Fibroblast of skin of abdomen (primary cell): ENCODE results near the gene SPRR2E. TPM values are rescaled to one million over a fixed set of nuclear protein-coding genes. Genes with fewer than 3 reads are reported as not detected.
"Not testable (repeated sequence)": the region's sequence is repeated elsewhere in the genome, so short reads cannot be mapped to it uniquely, and the experiment has no call there.

ENCODE experiments used
- DNase-seq: peaks from one replicate; pipeline ENCODE4 v3.0.0-alpha.2; 2013
- polyA plus RNA-seq, 2 experiments: library from polyadenylated mRNA; unstranded; fragments of 120-200 nt; gene quantifications; one replicate each; pipeline ENCODE4 v1.2.1, GENCODE V29; 2013; ENCODE audit not compliant: insufficient read length in 2 of 2

The SPRR2E gene
- polyA plus RNA-seq (2013, experiment 1 of 2; ENCODE audit: insufficient read length): not detected
- not detected for polyA plus RNA-seq (2013, experiment 2 of 2; ENCODE audit: insufficient read length)

DNA sequence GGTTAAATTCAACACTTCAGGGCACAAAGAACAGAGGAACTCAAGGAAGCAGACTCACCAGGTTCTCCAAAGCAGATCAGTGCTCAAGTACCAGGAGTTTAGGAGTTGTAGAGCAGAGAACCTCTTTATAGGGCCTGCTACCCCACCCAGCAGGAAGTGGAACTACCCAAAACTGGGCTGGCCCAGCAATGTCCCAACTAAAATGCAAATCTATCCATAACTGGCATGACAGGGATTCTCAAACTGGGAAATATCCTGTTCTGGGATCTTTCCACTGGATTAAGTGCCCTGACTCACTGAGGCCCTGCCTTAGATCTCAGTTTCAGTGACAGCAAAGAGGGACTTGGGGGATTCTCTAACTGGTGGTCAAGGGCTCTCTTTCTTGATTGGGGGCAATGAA lies at the start of gene SPRR2E:
Gene SPRR2E, minus strand, starts transcription at position 101 of the 400 bp plus-strand sequence. CDS start 775 bp downstream, outside the sequence.
- DNase-seq: no peak

DNA sequence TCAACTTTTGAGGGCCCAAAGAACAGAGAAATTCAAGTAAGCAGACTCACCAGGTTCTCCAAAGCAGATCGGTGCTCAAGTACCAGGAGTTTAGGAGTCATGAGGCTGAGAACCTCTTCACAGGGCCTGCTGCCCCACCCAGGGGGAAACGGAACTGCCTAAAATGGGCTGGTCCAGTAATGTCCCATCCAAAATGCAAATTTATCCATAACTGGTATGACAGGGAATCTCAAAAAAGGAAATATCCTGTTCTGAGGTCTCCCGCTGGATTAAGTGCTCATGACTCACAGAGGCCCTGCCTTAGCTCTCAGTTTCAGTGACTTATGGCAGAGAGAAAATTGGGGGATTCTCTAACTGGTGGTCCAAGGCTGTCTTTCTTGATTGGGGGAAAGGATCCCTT lies 47.1 kb upstream of the SPRR2E start:
- no peak for DNase-seq

- DNase-seq: no peak
Measured at GRCh38 chr1:153140484-153140883, 46.2 kb upstream of the SPRR2E start.

DNA sequence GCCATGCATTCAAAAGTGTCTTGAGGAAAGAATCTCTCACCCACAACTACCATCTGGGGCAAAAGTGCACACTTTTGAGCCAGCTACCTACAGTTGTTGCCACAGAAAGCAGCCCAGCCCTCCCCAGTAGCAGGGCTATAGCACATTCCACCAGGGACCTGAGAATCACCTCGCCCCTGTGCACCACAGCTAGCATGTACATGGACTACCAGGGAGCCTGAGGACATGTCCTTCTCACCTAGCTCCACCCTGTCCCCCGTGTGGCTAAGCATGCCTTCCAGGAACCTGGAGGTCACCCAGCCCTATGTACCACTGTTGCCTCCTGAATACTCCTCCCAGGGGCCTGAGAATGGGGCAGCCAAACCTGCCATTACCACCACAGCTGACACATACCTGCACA lies 39.4 kb upstream of the SPRR2E start:
- no peak for DNase-seq

DNA sequence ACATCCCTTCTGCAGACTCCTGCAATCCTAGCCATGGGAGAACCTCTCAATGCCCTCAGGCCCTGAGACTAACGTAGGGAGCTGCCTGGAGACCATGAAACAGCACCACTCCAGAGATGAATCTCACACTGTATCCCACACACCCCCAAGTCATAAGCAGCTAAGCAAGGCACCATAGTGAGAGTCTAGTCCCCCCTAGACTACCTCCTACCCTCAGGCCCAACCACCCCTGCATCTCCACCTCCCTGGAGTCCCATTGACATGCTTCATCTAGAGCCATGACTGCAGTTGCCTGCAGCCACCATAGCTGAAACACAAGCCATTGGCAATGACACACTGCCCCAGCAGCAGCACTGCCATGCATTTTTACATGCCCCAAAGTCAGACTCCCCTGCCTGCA lies 38.9 kb upstream of the SPRR2E start:
- no peak for DNase-seq

DNA sequence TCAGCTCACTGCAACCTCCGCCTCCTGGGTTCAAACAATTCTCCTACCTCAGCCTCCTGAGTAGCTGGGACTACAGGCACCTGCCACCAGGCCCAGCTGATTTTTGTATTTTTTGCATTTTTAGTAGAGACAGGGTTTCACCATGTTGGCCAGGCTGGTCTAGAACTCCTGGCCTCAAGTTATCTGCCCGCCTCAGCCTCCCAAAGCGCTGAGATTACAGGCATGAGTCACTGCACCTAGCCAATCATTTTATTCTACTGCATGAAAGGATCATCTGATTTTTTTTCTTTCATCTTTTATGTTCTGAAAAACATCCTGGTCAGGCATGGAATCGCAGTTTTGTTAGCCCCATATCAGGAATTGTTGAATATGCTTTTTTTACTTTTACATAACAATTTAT lies 34.4 kb upstream of the SPRR2E start:
- DNase-seq: not testable (repeated sequence)

GRCh38 chr1:153127296-153127695 lies 33.0 kb upstream of the SPRR2E start:
- DNase-seq: no peak

GRCh38 chr1:153125536-153125935 lies 31.2 kb upstream of the SPRR2E start:
- no peak for DNase-seq

DNA sequence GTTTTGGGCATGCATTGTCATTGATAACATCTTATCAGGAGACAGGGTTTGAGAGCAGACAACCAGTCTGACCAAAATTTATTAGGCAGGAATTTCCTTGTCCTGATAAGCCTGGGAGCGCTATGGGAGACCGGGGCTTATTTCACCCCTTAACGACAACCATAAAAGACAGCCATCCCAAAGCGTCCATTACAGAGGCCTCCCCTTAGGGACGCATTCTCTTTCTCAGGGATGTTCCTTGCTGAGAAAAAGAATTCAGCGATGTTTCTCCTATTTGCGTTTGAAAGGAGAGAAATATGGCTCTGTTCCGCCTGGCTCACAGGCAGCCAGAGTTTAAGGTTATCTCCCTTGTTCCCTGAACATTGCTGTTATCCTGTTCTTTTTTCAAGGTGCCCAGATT lies 29.5 kb upstream of the SPRR2E start:
- DNase-seq: not testable (repeated sequence)

DNA sequence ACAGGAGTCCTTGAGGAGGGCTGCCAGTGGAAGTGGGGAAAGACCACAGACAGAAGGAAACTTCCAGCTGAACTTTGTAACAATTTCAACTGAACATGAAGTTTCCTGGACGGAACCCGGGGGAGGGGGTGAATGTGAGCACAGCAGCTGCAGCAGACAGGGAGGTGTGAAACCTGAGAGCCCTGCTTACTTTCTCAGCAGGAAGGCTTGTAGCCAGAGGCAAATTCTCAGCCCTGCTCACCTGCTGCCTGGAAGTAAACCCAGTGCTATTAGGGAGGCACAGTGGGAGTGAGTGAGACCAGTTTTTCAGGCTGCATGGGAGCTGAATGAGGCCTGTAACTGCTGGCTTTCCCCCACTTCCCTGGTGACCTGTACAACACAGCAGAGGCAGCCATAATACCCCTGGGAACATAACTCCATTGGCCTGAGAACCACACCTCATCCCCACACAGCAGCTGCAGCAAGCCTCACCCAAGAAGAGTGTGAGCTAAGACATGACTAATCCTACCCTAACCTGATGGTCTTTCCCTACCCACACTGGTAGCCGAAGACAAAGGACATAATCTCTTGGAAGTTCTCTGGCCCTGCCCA lies 28.6 kb upstream of the SPRR2E start:
- no peak for DNase-seq

- DNase-seq: no peak
Measured at GRCh38 chr1:153120945-153121344, 26.6 kb upstream of the SPRR2E start.

GRCh38 chr1:153119491-153119971 lies 25.2 kb upstream of the SPRR2E start:
- no peak for DNase-seq

GRCh38 chr1:153115264-153115663 lies 20.9 kb upstream of the SPRR2E start:
- DNase-seq: not testable (repeated sequence)

GRCh38 chr1:153113416-153113815 lies 19.1 kb upstream of the SPRR2E start, which contains the start of gene SPRR2F:
Gene SPRR2F (minus strand): TSS chr1:153113516. CDS start chr1:153112733, 783 bp downstream.
- no peak for DNase-seq

DNA sequence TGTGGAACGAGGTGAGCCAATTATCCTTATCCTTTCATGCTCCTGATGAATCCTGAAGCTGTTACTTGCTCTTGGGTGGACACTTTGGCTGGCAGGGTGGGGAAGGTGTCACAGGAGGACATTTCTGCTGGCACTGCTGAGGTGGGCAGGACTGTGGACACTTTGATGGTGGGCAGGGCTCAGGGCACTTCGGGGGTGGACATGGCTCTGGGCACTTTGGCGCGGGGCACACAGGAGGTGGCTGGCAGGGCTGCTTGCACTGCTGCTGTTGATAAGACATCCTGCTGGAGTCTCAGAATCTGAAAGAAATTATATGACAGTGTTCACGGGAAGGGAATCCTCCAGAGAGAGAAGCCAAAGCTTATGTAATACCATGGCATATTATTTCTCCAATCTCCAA lies 18.1 kb upstream of the SPRR2E start:
- not testable (repeated sequence) for DNase-seq

GRCh38 chr1:153100245-153100644 lies 5.9 kb upstream of the SPRR2E start:
- DNase-seq: peak; percentile 38

DNA sequence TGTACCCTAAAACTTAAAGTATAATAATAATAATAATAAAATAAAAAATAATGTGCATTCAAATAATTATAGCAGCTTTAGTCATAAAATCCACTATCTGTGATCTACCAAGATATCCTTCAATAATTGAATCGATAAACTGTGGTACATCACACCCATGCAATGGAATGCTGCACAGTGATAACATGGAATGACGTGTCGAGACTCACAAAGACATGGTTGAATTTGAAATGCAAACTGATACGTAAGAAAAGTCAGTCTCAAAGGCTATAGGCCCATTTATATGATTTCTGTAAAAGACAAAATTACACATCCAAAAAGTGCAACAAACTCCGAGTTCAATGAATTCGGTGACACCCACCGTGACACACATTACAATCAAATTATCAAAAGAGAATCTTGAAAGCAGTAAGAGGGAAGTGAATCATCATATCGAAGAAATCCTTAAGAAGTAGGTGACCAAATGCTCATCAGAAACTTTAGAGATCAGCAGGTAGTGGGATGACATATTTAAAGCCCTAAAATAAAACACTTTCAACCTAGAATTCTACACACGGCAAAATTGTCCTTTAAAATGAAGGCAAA lies 5.2 kb upstream of the SPRR2E start:
- no peak for DNase-seq

- no peak for DNase-seq
Measured at GRCh38 chr1:153095764-153096163, 1.4 kb upstream of the SPRR2E start.

GRCh38 chr1:153087652-153088051 lies 6.7 kb downstream of the SPRR2E start:
- DNase-seq: no peak

- DNase-seq: no peak
Measured at GRCh38 chr1:153081736-153082135, 12.6 kb downstream of the SPRR2E start.

DNA sequence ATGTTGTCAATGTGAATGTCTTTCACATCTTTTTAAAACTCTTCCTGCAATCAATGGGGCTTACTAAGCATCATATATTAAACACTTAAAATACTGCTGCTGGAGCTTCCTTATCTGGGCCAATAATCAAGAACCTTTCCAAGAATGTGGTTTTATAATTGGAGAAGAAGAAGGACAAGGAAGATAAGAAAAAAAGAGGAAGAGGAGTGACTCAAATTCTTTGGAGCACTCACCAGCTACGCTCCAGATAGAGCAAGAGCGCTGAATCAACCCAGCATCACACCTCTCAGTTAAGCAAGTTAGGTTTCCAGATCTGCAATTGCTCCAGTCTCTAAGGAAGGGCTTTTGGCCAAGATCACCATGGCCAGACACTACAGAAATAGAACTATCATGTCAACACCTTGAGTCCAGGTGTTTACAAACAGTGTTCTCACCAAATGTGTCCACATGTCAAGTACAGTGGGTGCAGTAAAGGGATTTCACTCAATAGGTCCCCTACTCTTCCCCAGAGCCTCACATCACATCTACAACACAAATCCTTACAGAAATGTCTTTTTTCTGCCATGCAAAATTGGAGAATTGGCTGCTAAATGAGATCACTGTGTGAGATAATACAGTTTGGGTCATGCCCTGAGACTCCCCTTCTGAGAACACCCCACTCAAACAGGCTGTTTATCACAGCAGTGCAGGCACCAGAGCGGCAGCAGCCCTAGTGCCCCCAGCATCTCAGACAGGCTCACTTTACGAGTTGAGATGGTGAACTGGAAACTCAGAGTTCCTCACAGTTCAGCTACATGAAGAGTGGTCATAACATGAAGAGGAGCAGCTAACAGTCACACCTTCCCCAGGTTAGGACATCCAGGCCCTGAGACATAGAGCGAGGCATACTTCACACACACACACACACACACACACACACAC lies 21.3 kb downstream of the SPRR2E start:
- DNase-seq: no peak

DNA sequence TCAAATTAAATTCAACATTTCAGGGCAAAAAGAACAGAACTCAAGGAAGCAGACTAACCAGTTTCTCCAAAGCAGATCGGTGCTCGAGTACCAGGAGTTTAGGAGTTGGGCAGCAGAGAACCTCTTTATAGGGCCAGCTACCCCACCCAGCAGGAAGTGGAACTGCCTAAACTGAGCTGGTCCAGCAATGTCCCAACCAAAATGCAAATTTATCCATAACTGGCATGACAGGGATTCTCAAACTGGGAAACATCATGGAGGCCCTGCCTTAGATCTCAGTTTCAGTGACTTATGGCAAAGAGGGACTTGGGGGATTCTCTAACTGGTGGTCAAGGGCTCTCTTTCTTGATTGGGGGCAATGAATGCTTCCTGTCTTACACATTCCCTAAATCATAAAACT lies 22.8 kb downstream of the SPRR2E start, which contains the start of gene SPRR2B:
Gene SPRR2B, minus strand, starts transcription at position 101 of the 400 bp plus-strand sequence. CDS start 772 bp downstream, outside the sequence.
- DNase-seq: no peak

GRCh38 chr1:153070243-153070642 lies 24.1 kb downstream of the SPRR2E start:
- DNase-seq: no peak
